ENCODE results near the gene PDF.

The PDF gene

GRCh38 chr16:69277413-69277812, 53.0 kb downstream of the PDF start:
- no peak for DNase-seq (ENCODE audit: low read depth)

All from non-pigmented ciliary epithelial cell (primary cell).